RKO (cell line): Measurements from ENCODE around the gene HBD.

Experiments
- DNase-seq: peaks from one replicate; pipeline ENCODE4 v3.0.0-alpha.2; 2016; ENCODE audit warnings: low spot score

The HBD gene

DNA sequence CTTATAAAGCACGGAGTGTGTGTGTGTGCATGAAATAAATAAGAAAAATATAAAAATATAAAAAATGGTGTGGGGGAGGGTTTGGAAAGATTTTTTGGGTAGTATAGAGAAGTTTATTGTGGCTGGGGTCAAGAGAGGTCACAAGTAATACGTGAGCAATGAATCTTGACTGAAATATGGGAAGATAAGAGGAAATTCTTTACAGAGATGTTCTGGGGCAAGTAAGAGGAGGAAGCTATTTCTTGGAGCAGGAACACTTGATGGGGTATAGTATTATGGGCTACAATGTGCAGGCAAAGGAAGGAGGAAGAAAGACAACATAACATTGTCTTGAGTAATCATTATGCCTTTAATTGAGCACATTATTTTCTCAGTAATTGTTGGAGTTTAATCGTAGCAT, 2.1 kb downstream of the HBD start:
- DNase-seq, result no peak

DNA sequence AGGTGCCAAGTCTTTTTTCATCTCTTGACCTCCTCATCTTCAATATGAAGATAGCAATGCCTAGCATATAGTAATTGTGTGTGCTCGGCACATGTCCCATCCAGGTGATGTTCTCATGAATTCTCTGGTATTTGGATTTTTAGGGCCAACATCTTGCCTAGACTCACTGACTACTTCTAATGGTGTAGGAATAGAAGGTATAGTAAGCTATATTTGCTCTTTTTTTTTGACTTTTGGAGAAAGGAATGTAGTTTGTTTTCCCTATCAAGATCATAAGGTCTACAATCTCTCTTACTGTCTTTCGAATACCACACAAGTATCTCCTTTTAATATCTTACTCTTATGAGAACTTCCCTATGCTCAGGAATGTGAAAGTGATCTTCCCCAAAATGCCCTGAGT, 3.2 kb downstream of the HBD start:
- DNase-seq, result no peak

DNA sequence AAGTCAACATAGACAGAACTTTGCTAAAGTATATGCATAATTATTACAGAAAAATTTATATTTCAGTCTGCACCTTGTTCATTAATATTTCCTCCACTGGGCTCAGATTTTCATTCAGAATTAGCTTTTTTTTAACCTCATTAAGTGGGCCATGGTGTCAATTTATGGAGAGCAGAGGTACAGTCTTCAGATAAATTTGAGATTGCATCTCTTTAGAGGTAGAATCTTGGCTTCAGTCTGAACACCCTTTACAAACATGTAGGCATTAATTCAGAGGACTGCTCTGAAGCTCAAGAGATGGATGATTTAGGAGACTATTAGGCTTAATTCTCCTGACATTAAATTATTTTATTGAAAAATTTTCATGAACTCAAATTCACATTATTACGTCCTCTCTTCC, 4.0 kb downstream of the HBD start:
- DNase-seq, result no peak

DNA sequence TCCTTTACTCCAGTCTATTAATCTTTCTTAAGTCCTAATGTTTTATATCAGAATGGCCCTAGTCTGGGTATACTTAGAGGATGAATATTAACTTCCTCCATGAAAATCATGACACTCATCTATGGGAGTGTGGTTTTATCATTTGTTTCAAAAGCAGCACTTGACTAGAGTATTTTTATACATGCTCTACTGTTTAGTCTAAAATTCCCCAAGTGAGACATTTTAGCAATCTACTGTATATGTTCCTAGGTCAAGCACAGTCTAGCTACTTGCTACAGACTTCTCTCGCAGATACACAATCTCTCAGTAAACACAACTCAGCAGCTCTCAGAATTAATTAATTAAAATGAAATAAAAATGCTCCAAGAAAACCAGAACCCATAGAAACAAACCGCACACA, 4.5 kb downstream of the HBD start:
- DNase-seq, result no peak

DNA sequence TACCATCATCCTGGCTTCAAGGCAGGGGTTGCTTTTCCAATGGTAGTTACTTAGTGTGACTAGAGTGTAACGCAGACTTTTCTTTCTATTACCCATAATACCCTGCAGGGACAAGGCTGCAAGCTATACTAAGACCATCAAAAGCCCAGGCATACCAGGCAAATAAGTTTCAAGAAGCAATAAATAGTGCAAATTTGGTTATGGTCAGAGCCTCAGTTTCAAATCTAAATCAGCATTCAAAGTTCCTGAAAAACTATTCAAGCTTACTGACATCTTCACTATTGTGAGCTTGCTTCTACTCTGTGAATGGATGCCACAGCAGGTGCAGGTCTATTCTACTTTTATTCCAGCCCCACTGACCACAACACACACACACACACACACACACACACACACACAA, 4.9 kb downstream of the HBD start:
- no peak for DNase-seq

DNA sequence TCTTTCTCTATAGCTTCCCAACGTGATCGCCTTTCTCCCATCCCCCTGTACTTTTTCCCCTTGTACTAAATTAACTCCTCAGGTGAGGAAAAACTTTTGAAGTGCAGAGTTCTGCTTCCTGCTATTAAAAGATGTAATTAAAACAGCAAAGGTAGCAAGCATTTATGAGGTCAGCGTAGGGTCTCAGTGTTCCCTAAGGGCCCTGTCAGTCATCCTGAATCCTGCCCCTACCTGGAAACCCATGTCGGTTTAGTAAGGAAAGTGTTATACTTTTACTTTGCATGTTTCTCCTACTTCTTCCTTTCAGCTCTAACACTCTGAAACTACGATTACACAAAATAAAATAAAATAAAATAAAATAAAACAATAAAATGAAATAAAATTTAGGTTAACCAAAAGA, 6.2 kb downstream of the HBD start:
- no peak for DNase-seq

DNA sequence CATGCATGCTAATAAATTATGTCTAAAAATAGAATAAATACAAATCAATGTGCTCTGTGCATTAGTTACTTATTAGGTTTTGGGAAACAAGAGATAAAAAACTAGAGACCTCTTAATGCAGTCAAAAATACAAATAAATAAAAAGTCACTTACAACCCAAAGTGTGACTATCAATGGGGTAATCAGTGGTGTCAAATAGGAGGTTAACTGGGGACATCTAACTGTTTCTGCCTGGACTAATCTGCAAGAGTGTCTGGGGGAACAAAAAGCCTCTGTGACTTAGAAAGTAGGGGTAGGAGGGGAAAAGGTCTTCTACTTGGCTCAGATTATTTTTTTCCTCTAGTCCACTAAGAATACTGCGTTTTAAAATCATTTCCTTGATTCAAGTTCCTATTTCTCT, 6.6 kb downstream of the HBD start:
- no peak for DNase-seq

DNA sequence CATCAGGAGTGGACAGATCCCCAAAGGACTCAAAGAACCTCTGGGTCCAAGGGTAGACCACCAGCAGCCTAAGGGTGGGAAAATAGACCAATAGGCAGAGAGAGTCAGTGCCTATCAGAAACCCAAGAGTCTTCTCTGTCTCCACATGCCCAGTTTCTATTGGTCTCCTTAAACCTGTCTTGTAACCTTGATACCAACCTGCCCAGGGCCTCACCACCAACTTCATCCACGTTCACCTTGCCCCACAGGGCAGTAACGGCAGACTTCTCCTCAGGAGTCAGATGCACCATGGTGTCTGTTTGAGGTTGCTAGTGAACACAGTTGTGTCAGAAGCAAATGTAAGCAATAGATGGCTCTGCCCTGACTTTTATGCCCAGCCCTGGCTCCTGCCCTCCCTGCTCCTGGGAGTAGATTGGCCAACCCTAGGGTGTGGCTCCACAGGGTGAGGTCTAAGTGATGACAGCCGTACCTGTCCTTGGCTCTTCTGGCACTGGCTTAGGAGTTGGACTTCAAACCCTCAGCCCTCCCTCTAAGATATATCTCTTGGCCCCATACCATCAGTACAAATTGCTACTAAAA, 7.5 kb downstream of the HBD start, which contains the start of gene HBB:
Gene HBB, minus strand, starts transcription at position 340 of the 579 bp plus-strand sequence. Its CDS starts 50 bp downstream, at position 290.
- peak; percentile 79 for DNase-seq

DNA sequence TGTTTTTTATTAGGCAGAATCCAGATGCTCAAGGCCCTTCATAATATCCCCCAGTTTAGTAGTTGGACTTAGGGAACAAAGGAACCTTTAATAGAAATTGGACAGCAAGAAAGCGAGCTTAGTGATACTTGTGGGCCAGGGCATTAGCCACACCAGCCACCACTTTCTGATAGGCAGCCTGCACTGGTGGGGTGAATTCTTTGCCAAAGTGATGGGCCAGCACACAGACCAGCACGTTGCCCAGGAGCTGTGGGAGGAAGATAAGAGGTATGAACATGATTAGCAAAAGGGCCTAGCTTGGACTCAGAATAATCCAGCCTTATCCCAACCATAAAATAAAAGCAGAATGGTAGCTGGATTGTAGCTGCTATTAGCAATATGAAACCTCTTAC, 8.8 kb downstream of the HBD start:
- DNase-seq, result no peak

DNA sequence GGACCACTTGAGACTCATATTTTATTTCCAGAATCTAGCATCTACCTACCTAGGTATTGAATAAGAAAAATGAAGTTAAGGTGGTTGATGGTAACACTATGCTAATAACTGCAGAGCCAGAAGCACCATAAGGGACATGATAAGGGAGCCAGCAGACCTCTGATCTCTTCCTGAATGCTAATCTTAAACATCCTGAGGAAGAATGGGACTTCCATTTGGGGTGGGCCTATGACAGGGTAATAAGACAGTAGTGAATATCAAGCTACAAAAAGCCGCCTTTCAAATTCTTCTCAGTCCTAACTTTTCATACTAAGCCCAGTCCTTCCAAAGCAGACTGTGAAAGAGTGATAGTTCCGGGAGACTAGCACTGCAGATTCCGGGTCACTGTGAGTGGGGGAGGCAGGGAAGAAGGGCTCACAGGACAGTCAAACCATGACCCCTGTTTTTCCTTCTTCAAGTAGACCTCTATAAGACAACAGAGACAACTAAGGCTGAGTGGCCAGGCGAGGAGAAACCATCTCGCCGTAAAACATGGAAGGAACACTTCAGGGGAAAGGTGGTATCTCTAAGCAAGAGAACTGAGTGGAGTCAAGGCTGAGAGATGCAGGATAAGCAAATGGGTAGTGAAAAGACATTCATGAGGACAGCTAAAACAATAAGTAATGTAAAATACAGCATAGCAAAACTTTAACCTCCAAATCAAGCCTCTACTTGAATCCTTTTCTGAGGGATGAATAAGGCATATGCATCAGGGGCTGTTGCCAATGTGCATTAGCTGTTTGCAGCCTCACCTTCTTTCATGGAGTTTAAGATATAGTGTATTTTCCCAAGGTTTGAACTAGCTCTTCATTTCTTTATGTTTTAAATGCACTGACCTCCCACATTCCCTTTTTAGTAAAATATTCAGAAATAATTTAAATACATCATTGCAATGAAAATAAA, 9.5 kb downstream of the HBD start:
- DNase-seq, result no peak

DNA sequence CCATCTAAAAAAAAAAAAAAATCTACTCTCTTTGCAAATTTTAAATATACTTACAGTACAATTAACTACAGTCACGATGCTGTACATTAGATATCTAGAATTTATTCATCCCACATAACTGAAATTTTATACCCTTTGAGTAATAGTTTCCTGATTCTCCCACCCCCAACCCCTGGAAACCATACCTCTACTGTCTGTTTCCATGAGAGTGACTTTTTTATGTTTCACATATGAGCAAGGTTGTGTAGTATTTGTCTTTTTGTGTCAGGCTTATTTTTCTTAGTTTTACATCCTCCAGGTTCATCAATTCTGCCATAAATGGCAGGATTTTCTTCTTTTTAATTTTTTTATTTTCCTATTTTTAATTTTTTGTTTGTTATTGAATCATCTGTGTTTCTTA, 10.6 kb downstream of the HBD start:
- no peak for DNase-seq

DNA sequence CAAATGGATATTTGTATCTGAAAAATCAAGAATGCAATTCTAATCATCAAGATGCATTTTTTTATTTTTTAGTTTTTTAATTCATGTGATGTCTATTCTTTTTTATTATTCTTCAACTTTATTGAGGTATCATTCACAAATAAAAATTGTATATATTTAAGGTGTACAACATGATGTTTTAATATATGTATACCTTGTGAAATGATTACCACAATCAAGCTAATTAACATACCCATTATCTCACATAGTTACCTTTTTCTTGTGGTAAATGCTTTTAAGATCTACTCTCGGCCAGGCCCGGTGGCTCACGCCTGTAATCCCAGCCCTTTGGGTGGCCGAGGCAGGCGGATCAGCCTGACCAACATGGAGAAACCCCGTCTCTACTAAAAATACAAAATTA, 11.1 kb downstream of the HBD start:
- DNase-seq, result no peak

DNA sequence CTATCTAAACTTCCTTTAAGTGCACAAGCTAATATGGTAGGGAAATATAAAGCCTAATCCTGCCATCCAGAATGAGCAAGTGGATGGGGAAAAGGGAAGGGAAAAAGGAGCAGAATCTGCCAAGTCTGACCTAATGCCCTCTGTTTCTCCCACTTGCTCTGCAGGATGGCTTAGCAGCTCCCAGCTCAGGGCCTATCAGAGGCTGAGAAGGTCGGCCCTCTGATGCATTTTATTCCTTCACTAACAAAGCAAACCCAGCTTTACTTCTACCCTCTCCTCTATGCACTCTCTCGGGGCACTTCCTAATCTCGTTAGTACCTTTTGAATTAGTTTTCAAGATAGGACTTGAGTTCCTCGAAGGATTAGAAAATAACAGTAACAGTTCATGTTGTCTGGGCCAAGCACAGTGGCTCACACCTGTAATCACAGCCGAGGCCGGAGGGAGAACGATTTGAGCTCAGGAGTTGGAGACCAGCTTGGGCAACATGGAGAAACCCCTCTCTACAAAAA, 23.9 kb downstream of the HBD start:
- no peak for DNase-seq

DNA sequence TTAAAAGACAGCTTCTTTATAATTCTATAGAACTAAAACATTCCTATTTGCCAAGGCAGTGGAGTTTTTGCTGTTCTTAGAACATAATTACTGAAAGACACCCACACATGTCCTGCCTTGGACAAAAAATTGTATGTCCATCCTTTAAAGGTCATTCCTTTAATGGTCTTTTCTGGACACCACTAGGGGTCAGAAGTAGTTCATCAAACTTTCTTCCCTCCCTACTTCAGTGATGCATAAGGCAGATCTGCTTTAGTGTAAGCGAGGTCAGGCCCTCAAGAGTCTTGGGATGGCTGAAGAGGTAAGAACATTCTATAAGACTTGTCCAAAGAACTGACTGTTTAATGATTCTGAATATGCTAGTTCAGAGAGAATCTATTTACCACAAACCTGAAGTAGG, 29.5 kb downstream of the HBD start:
- peak; percentile 83 for DNase-seq

DNA sequence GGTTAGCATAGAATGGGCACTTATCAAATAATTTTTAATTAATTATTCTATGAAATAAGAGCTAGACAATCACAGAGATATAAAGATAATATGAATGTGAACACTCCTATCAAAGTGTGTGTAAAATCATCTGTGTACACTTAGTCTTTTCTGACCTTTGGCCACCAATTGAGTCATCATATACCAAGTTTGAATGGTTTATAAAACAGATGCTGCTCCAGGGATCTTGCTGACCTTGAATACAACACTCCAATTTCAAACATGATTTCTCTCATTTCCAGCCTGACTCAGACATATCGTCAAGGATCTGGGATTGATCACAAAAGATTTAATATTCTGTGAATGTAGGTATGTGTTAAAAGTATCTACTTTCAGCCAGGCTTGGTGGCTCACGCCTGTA, 30.9 kb downstream of the HBD start:
- no peak for DNase-seq

DNA sequence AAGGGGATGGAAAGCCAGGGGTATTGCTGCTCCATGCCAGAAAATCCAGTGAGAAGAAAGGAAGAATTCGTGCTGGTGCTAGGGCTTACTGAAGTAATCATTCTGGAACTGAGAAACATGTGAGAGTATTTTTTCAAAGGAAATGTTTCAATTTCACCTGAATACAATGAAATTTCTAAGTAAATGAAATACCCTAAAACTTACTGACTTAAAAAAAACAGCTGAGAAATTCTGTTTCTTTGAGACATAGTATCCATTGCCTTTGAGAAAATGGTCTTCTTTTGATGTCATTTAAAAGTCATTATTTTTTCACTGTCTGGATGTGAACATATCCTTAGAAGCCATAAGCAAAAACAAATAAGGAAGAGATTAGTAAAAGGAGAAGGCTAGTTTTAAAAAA, 33.7 kb downstream of the HBD start, which contains the start of gene OR51V1:
Gene OR51V1, minus strand, starts transcription at position 101 of the 400 bp plus-strand sequence. Its CDS starts 0 bp downstream, at position 101.
- DNase-seq, result no peak

DNA sequence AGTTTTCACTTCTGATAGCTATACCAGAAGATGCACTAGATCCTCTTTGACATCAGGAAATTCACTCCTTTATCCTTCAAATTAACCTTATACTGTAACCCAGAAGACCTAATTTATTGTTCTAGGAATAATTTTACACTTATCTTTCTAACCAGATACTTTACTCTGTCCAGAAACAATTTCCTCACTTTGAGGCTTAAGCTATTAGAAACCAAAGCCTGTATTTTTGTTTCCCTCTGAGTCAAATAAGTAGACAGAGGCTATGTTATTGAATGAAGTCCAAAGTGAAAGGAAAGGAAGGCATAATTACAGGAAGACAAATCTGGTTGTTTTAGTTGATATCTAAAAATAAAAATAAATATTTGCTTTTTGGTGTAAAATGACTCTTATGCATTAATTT, 36.0 kb downstream of the HBD start:
- DNase-seq, result no peak

DNA sequence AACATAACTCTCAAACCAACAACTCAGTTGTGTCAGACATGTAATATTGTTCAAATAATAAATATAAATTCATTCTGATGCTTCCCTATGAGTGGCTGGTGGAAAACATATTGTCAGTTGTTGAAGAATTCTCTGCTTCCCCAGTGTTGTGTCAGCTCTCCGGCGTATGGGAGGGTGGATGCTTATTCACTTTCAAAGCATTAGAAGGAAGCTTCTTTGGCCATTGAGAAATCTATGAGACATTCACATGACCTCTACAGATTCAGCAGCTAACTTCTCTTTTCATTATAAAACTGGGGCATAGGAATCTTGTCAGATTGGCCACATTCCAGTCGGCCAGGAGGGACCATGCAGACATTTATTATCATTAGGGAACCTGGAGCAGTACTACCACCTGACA, 36.7 kb downstream of the HBD start:
- DNase-seq, result no peak

DNA sequence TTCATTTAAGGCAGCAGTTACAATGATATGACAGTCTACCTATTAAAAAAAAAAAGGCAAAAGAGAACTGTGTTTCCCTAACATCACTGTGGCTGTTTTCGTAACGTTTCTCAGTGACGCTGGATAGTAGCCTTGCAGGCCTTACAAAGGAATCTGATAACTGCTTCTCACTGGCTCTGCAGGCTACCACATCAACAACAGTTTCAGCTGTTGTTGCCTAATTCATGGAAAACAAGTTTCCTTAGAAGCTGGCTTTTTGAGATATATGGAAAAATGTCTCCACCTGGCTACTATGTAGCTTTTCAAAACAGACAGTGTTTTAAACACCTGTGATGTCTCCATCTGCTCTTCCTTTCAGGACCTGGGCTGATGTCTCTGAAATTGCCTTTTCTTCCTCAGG, 37.6 kb downstream of the HBD start:
- DNase-seq, result no peak

DNA sequence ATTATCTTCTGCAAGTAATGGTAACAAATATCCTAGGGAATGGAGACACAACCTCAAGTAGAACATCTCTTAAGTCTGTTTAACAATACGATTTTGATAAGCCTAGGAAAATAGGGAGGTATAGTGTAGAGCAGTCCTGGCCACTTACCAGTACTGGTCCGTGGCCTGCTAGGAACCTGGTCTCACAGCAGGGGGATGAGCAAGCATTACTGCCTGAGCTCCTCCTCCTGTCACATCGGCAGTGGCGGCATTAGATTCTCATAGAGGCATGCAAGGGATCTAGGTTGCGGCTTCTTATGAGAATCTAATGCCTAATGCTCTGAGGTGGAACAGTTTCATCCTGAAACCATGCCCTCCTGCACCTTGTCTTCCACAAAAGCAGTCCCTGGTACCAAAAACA, 38.2 kb downstream of the HBD start:
- no peak for DNase-seq

DNA sequence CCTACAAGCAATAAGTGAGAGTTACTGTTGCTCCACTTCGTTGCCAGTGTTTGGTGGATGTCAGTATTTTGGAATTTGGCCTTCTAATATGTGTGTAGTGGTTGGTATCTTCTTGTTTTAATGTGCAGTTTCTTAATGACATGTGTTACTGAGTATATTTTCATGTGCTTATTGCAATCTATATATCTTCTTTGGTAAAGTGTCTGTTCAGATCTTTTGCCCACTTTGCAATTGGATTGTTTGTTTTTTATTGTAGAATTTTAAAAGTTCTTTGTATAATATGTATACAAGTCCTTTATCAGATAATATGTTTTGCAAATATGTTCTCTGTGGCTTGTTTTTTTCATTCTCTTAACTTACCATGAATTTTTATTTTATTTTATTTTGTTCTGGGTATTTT, 41.5 kb downstream of the HBD start:
- DNase-seq, result no peak

DNA sequence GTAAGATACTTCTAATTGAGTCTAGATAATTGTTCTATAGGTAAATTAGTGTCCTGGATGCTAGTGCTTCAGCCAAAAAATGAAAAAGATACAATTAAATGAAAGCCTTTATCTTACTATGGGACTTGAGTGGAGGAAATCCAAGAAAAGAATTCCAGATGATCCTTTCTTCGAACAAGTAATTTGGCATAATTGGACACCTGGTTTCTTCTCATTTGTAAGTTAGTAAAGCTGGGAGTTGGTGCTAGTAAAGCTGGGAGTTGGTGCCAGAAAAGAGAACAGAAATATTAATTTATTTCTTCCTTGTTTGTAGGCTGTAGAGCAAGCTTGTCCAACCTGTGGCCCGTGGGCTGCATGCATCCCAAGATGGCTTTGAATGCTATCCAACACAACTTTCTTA, 46.1 kb downstream of the HBD start:
- no peak for DNase-seq
